ENCODE data around the gene ACTR10. TPM values are rescaled to one million over a fixed set of nuclear protein-coding genes. Genes with fewer than 3 reads are reported as not detected.
"Not testable (repeated sequence)": the region's sequence is repeated elsewhere in the genome, so short reads cannot be mapped to it uniquely, and the experiment has no call there.

Gene ACTR10
- total RNA-seq, 2 donors from 2014 or later: 52.9 to 53.8 TPM

DNA sequence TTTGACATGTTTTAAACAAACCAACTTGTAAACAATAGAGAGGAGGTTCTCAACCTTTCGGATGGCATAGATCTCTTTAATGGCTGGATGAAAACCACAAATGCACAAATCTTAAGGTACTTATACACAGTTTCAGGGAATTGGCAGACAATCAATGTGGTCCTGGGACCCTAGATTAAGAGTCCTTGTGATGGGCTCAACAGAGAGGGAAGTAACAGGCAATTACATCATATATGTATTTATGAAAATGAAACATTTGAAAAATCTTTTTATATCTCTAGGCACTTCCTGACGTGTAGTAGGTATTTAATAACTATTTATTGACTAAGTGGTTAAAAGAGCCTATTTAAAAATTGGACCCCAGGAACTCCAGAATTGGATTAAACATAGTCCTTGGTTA is 897 bp downstream of the ACTR10 start:
- intact Hi-C loops (cut with DNase I, micrococcal nuclease): no loop called here
- ATAC-seq (no peak), DNase-seq (no peak)

GRCh38 chr14:58213176-58213575 is 13.2 kb downstream of the ACTR10 start:
- no peak for DNase-seq
- ATAC-seq: no peak
- intact Hi-C loops (cut with DNase I, micrococcal nuclease): no loop called here

DNA sequence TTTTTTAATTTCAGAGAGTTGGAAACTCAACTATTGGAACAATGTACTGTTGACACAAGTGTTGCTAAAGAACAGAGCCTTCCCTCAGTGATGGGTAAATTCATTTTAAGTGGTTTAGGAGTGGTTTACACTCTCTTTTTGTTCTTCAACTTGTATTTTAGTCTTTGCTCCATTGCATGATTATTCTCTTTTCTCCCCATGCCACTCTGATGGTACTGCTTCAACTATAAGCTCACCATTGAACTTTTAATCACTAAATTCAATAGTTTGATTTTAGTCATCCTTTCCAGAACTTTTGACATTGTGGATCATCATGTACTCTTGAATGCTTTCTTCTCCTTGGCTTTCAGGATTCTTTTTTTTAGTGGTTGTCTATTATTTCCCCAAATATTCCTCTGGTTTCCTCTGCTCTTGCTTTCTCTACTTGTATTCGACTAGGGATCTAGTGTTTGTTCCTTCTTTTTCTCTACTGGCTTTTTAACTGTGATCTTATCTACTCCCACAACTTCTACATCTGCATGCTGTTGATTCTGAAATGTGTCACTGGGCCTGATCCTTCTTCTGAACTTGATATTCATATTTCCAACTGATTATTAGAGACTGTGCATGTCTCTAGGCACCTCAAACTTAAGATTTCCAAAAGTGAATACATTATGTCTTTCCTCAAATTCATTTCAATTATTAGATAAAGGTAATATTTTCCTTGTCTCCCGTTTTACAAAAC is 15.4 kb downstream of the ACTR10 start:
- DNase-seq (no peak), ATAC-seq (no peak)
- intact Hi-C loops (cut with DNase I, micrococcal nuclease): no loop called here

DNA sequence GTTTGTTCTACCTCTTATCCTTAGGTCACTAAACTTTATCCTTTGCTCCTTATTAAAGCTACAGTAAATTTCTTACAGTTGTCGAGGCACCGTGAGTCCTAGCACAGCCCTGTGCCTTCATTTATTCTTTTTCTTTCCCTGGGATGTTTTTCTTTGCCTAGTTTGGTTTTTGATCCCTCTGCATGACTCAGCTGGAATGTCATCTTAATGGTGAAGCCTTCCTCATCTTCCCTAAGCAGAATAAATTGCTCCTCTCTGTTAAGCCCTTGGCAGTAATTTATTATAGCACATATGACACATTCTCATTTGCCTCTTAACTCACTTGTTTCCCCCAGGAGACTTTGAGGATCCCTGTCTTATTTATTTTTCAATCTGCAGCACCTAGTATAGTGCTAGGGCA is 16.6 kb downstream of the ACTR10 start:
- intact Hi-C loops (cut with DNase I, micrococcal nuclease): no loop called here

DNA sequence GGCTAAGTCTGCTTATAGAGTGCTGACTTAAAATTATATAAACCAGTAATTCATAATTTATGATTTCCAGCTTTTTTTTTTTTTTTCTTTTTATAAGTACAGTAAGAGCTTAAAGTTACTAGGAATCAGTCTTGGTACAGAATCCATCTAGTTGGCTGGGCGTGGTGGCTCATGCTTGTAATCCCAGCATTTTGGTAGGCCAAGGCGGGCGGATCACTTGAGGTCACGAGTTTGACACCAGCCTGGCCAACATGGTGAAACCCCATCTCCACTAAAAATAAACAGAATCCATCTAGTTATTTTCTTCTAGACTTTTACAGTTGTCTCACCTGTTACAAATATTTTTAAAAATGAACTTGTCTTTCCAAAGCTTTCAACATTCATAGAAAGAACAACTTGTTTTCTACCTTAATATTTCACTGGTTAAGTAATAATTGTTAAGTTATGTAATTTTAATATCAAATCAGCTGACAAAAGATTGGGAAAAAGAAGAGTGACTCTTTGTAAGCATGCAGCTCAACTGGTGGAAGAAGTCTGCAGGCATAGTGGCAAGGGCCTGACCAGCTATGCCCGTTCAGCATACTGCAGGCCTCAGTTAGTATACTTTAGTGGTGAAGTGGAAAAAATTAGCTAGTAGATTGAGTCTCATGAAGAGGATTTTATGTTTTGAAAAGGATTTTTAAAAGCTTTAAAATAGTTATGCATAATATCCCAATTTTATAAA is 27.3 kb downstream of the ACTR10 start:
- intact Hi-C loops (cut with DNase I, micrococcal nuclease): no loop called here
- DNase-seq (no peak), ATAC-seq (no peak)

More for the DNA sequence above, 16.6 kb downstream of the ACTR10 start:
- ATAC-seq (no peak), DNase-seq (no peak)

- ATAC-seq: peak; percentile 40
- intact Hi-C loops (cut with DNase I, micrococcal nuclease): no loop called here
- no peak for DNase-seq
Observed at GRCh38 chr14:58238252-58239243, 38.6 kb downstream of the ACTR10 start.

- ATAC-seq: peak; percentile 26
- intact Hi-C loops (cut with DNase I, micrococcal nuclease): no loop called here
- DNase-seq: peak; percentile 56 to 77
Observed at GRCh38 chr14:58239244-58240195, 39.6 kb downstream of the ACTR10 start.

DNA sequence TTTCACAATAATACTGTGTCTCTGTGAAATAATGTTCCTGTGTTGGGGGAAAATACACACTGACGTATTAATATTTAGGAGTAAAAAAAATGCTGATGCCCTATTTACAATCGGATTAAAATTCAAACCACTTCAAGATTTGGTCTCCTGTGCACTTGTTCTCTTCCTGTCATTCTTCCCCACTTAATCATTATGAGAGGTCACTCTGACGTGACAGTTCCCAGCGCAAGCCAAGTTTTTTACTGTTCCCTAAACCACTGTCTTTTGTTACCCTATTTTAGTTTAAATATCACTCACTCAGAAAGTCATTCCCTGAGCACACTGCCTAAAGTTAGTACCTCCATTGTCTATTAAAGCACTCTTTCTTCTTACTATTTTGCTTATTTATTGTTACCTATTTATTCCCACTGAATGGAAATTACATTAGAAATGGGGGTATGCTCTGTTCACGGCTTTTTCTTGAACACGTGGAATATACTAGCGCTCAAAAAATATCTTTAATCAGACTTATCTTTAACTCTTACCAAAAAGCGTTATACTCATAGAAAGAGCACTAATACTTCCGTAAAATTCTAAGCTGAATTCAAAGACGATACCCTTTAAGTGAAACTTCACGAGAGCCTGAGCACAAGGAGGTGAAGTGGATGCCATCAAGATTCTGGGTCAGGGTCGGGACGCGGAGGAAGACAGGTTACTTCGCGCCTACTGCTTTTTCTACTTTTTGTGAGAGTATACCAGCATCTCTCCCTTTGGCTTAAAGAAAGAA is 44.0 kb downstream of the ACTR10 start:
- ATAC-seq (peak; percentile 36), DNase-seq (no peak)
- intact Hi-C loops (cut with DNase I, micrococcal nuclease): no loop called here

DNA sequence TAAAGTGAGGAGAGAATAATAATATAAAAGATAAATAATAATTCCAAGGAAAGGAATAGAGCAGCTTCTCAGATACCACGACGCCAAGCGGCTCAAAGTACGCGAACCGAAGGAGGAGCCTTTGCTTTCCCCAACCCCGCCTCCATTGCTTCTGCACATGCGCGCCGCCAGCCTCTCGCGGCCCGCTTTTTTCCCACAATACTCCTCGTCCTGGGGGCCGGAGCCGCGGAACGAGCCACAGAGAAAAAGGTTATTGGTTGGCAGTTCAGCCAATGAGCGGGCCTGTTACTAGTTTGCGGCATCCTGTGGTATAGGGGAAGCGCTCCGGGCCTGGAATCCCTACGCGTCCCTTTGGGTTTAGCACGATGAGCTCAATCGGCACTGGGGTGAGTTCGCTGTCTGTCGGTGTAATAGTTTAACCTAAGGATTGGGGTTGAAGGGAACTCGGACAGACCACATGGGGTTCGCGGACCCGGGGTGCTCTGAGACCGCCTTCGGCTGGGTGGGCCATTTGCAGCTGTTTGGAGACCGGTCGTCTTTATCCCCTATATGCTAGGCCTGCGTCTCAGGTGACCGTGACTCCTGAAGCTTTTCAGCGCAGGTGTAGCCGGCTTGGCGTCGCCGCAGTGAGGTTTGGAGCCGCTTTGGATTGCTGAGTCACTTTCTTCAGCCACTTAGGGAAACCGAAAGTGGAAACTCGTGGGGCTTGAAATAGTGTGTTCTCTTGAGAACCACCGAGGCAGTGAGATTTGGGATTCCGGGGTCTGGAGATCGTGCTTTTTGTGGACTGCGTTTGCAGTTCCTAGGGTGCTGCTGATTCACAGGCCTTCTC is 44.8 kb downstream of the ACTR10 start, which contains the start of gene PSMA3:
Gene PSMA3 (plus strand): TSS at position 288 of the 832 bp plus-strand sequence. CDS start 78 bp downstream, at position 366.
- ATAC-seq (peak; percentile 95), DNase-seq (peak; percentile 96 to 98)
- intact Hi-C loops (cut with DNase I, micrococcal nuclease): no loop called here

DNA sequence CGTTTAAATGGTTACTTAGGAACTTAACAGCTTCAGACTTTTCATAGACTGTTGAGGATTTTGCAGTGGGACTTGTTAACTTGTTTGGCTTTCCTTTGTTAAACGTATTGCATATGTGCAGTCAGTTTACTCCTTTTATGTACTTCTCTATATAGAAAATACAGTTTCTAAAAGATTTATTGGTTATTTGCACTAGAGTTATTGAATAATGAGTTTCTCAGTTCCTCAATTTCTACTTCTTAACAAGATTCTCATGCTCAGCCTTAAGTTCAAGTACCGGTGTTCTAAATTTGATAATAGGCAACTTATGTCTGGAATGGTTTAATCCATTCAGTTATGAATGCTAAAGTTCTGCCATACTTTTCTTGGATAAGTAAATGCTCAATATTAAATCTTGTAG is 45.6 kb downstream of the ACTR10 start:
- DNase-seq (no peak), ATAC-seq (no peak)
- intact Hi-C loops (cut with DNase I, micrococcal nuclease): no loop called here

- ATAC-seq (no peak), DNase-seq (no peak)
Observed at GRCh38 chr14:58249611-58250010, 49.7 kb downstream of the ACTR10 start.

DNA sequence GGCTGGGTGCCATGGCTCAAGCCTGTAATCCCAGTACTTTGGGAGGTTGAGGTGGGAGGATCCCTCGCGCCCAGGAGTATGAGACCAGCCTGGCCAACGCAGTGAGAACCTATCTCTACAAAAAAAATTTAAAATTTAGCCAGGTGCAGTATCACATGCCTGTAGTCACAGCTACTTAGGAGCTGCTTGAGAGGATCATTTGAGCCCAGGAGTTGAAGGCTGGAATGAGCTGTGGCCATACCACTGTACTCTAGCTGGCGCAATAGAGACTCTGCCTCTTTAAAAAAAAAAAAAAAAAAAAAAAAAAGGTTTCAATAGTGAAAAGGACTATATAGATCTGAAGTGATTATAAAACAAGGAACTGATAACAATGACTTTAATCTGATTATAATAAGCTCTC is 58.2 kb downstream of the ACTR10 start:
- ATAC-seq: no peak
- intact Hi-C loops (cut with DNase I, micrococcal nuclease): no loop called here
- no peak for DNase-seq

More at GRCh38 chr14:58249611-58250010, 49.7 kb downstream of the ACTR10 start:
- intact Hi-C loops (cut with DNase I, micrococcal nuclease): no loop called here

DNA sequence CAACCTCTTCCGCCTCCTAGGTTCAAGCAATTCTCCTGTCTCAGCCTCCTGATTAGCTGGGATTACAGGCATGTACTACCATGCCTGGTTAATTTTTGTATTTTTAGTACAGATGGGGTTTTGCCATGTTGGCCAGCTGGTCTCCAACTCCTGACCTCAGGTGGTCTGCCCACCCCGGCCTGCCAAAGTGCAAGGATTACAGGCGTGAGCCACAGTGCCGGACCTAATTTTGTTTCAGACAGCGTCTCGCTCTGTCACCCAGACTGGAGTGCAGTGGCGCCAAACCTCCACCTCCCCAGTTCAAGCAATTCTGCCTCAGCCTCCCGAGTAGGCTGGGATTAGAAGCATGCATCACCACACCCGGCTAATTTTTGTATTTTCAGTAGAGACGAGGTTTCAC is 62.1 kb downstream of the ACTR10 start:
- DNase-seq; ATAC-seq; intact Hi-C loops (cut with DNase I, micrococcal nuclease): not testable (repeated sequence)

DNA sequence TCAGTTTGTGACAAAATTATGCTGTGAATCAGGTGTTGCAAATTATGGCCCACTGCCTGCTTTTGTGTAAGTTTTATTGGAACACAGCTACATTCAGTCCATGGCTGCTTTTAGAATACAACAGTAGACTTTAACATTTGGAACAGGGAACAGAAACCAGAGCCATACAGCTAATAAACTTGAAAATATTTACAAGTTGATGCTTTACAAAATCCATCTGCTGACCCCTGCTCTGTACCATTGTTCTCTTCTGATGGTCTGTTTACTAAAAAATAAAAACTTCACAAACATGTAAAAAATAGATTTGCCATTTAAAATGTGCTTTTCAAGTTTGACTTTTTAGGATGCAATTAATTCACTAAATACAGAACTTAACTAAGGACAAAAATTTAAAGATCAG is 65.5 kb downstream of the ACTR10 start:
- no peak for ATAC-seq
- intact Hi-C loops (cut with DNase I, micrococcal nuclease): no loop called here
- DNase-seq: no peak

DNA sequence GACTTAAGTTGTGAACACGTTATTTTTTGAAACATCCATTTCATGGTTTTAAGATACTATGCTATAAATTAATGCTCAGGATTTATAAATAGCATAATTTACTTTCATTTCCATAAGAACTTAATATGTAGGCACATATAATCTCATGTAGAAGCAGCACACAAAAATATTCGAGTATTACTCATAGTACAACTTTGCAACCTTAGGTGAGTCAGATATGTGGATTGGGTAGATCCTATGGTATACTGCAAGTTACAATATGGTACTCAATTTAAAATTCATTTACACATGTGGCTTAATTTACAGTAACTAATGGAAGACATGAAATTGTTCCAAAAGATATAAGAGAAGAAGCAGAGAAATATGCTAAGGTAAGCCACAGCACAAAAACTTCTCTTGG is 70.7 kb downstream of the ACTR10 start:
- intact Hi-C loops (cut with DNase I, micrococcal nuclease): no loop called here
- DNase-seq (no peak), ATAC-seq (no peak)

- DNase-seq: no peak
- peak; percentile 75 for ATAC-seq
- intact Hi-C loops (cut with DNase I, micrococcal nuclease): no loop called here
Observed at GRCh38 chr14:58272588-58273372, 72.8 kb downstream of the ACTR10 start.
